ENCODE measurements around the gene HEBP1.

HEBP1 gene

GRCh38 chr12:13023811-13024530, 23.9 kb upstream of the HEBP1 start:
- ATAC-seq = no peak
- TF ChIP-seq PATZ1 (CRISPR knock-in tag; IDR thresholded peaks at IDR 0.05; ENCODE audit: borderline replicate concordance) (no peak), ZNF70 (CRISPR knock-in tag; IDR thresholded peaks at IDR 0.05) (no peak), ZFP3 (CRISPR knock-in tag; IDR thresholded peaks at IDR 0.05) (no peak), RARB (CRISPR knock-in tag; IDR thresholded peaks at IDR 0.05) (no peak), ZNF565 (CRISPR knock-in tag; conservative IDR thresholded peaks at IDR 0.05; ENCODE audit: low read depth) (no peak), ZFP30 (CRISPR knock-in tag; IDR thresholded peaks at IDR 0.05) (no peak)

- TF ChIP-seq PPARA (CRISPR knock-in tag; IDR thresholded peaks at IDR 0.05; ENCODE audit: borderline replicate concordance) (no peak), TOX (CRISPR knock-in tag; IDR thresholded peaks at IDR 0.05; ENCODE audit: borderline replicate concordance) (no peak), TSHZ2 (CRISPR knock-in tag; IDR thresholded peaks at IDR 0.05) (no peak)
- no peak for ATAC-seq
Observed at GRCh38 chr12:13022851-13023271, 22.8 kb upstream of the HEBP1 start.

DNA sequence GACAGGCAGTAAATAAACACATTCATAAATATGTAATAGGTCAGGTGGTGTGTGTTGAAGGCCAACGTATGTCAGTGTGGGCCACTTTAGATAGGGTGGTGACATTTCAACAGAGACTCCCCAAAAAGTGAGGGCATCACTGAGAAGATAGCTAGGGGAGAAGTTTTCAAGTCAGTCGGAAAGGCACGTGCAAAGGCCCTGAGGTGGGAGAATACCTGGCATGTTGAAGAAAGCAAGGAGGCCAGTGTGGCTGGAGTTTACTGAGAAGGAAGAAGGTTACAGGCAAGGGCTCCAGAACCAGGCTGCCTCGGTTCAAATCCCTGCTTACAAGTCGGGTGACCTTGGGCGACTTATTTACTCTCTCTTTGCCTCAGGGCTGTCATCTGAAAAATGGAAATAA, 11.0 kb upstream of the HEBP1 start:
- TF ChIP-seq ZNF70 (CRISPR knock-in tag; IDR thresholded peaks at IDR 0.05) (no peak), RARB (CRISPR knock-in tag; IDR thresholded peaks at IDR 0.05) (no peak), PPARA (CRISPR knock-in tag; IDR thresholded peaks at IDR 0.05; ENCODE audit: borderline replicate concordance) (no peak), ZFP3 (CRISPR knock-in tag; IDR thresholded peaks at IDR 0.05) (no peak), CSRNP3 (CRISPR knock-in tag; IDR thresholded peaks at IDR 0.05) (no peak), BACH2 (CRISPR knock-in tag; IDR thresholded peaks at IDR 0.05; ENCODE audit: borderline replicate concordance) (no peak), TOX (CRISPR knock-in tag; IDR thresholded peaks at IDR 0.05; ENCODE audit: borderline replicate concordance) (no peak), ARNTL (CRISPR knock-in tag; IDR thresholded peaks at IDR 0.05; ENCODE audit: borderline replicate concordance, low read depth) (no peak), ISL1 (CRISPR knock-in tag; IDR thresholded peaks at IDR 0.05) (no peak), ZNF565 (CRISPR knock-in tag; conservative IDR thresholded peaks at IDR 0.05; ENCODE audit: low read depth) (no peak), PATZ1 (CRISPR knock-in tag; IDR thresholded peaks at IDR 0.05; ENCODE audit: borderline replicate concordance) (no peak), TCF4 (CRISPR knock-in tag; IDR thresholded peaks at IDR 0.05; ENCODE audit: borderline replicate concordance) (no peak), ZNF8 (CRISPR knock-in tag; IDR thresholded peaks at IDR 0.05) (no peak), CSDC2 (CRISPR knock-in tag; IDR thresholded peaks at IDR 0.05) (no peak)
- TF ChIP-seq, protein P1, sequence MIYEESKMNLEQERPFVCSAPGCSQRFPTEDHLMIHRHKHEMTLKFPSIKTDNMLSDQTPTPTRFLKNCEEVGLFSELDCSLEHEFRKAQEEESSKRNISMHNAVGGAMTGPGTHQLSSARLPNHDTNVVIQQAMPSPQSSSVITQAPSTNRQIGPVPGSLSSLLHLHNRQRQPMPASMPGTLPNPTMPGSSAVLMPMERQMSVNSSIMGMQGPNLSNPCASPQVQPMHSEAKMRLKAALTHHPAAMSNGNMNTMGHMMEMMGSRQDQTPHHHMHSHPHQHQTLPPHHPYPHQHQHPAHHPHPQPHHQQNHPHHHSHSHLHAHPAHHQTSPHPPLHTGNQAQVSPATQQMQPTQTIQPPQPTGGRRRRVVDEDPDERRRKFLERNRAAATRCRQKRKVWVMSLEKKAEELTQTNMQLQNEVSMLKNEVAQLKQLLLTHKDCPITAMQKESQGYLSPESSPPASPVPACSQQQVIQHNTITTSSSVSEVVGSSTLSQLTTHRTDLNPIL (CRISPR knock-in tag; IDR thresholded peaks at IDR 0.05; ENCODE audit: low read depth) = no peak
- TF ChIP-seq, protein P2, sequence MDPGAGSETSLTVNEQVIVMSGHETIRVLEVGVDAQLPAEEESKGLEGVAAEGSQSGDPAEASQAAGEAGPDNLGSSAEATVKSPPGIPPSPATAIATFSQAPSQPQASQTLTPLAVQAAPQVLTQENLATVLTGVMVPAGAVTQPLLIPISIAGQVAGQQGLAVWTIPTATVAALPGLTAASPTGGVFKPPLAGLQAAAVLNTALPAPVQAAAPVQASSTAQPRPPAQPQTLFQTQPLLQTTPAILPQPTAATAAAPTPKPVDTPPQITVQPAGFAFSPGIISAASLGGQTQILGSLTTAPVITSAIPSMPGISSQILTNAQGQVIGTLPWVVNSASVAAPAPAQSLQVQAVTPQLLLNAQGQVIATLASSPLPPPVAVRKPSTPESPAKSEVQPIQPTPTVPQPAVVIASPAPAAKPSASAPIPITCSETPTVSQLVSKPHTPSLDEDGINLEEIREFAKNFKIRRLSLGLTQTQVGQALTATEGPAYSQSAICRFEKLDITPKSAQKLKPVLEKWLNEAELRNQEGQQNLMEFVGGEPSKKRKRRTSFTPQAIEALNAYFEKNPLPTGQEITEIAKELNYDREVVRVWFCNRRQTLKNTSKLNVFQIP (CRISPR knock-in tag; IDR thresholded peaks at IDR 0.05; ENCODE audit: borderline replicate concordance, low read depth) = no peak
- ATAC-seq = no peak
